CD4-positive, alpha-beta memory T cell (primary cell): ENCODE results near the gene BCAP31. TPM values are rescaled to one million over a fixed set of nuclear protein-coding genes. Genes with fewer than 3 reads are reported as not detected.
"Not testable (repeated sequence)": the region's sequence is repeated elsewhere in the genome, so short reads cannot be mapped to it uniquely, and the experiment has no call there.

ENCODE experiments used
- CTCF ChIA-PET: fragments of 350-600 bp; sonication (Branson Sonifier 250); formaldehyde crosslinking; loops from one replicate; lab custom pipeline; 2021; ENCODE audit warnings: inconsistent platforms; ENCODE audit not compliant: partially characterized antibody; lab: Charles Lee
- POLR2A ChIA-PET: fragments of 350-600 bp; sonication (Branson Sonifier 250); formaldehyde crosslinking; loops from one replicate; lab custom pipeline; 2021; ENCODE audit not compliant: partially characterized antibody; lab: Charles Lee
- DNase-seq, 5 donors: peaks; one replicate each; pipeline versions ENCODE4 v3.0.0 to v3.0.0-alpha.2; 2020 to 2022; ENCODE audit warnings: mixed read lengths in 1 of 5
- H3K27ac ChIP-seq: one replicate; pipeline ENCODE4 v1.7.0; 2013; ENCODE audit warnings: low read depth, low read length
- H3K27me3 ChIP-seq: 2 replicates; pipeline ENCODE4 v1.7.0; 2013; ENCODE audit warnings: mild to moderate bottlenecking, low read length, moderate library complexity; ENCODE audit not compliant: insufficient read depth
- H3K36me3 ChIP-seq: 2 replicates; pipeline ENCODE4 v1.7.0; 2013; ENCODE audit warnings: mild to moderate bottlenecking, low read length, moderate library complexity; ENCODE audit not compliant: insufficient read depth
- H3K4me1 ChIP-seq: 2 replicates; pipeline ENCODE4 v1.7.0; 2013; ENCODE audit warnings: mild to moderate bottlenecking, low read length, moderate library complexity; ENCODE audit not compliant: insufficient read depth
- H3K4me3 ChIP-seq, 2 donors: one replicate each; pipeline ENCODE4 v1.7.0; 2013; ENCODE audit warnings: low read length in 2 of 2, mild to moderate bottlenecking in 1 of 2
- H3K9me3 ChIP-seq, 2 donors: one replicate each; pipeline ENCODE4 v1.7.0; 2013; ENCODE audit warnings: low read length in 2 of 2, control low read depth in 1 of 2; ENCODE audit not compliant: control insufficient read depth in 1 of 2
- H3K27ac Mint-ChIP-seq, 7 donors: one replicate each; pipeline ENCODE4 v1.8.0; 2020 to 2021; ENCODE audit warnings: mixed read lengths in 7 of 7, mild to moderate bottlenecking in 6 of 7, inconsistent platforms in 3 of 7, moderate library complexity in 3 of 7
- H3K27me3 Mint-ChIP-seq, 2 donors: one replicate each; pipeline ENCODE4 v1.8.0; 2020 to 2021; ENCODE audit warnings: mixed read lengths in 2 of 2
- H3K36me3 Mint-ChIP-seq, 2 donors: one replicate each; pipeline ENCODE4 v1.8.0; 2020 to 2021; ENCODE audit warnings: mixed read lengths in 2 of 2, inconsistent platforms in 1 of 2, mild to moderate bottlenecking in 1 of 2
- H3K4me1 Mint-ChIP-seq, 4 donors: one replicate each; pipeline ENCODE4 v1.8.0; 2020 to 2021; ENCODE audit warnings: mixed read lengths in 4 of 4, mild to moderate bottlenecking in 1 of 4
- H3K4me3 Mint-ChIP-seq, 8 donors: one replicate each; pipeline ENCODE4 v1.8.0; 2020 to 2021; ENCODE audit warnings: mixed read lengths in 8 of 8, mild to moderate bottlenecking in 7 of 8, moderate library complexity in 6 of 8, inconsistent platforms in 3 of 8
- H3K9me3 Mint-ChIP-seq, 8 donors: one replicate each; pipeline ENCODE4 v1.8.0; 2020 to 2021; ENCODE audit warnings: mixed read lengths in 8 of 8, mild to moderate bottlenecking in 5 of 8, inconsistent platforms in 3 of 8, moderate library complexity in 1 of 8
- intact Hi-C: fragments of 100-400 bp; cut with micrococcal nuclease; formaldehyde crosslinking; loops from one replicate; pipeline ENCODE4 v1.15.1; 2023
- polyA plus RNA-seq, 2 donors: library from polyadenylated mRNA; unstranded; fragments of 300-500 nt; fragmentation: Illumina TruSeq; gene quantifications; one replicate each; pipeline ENCODE4 v1.2.3, GENCODE V29; 2021
- total RNA-seq, 2 experiments: library from RNA; stranded (reverse); gene quantifications; one replicate each; pipeline ENCODE4 v1.2.3, GENCODE V29; 2021

The BCAP31 gene
- total and polyA plus RNA-seq, 4 experiments from 2014 or later = 126 to 510 (median 217) TPM

DNA sequence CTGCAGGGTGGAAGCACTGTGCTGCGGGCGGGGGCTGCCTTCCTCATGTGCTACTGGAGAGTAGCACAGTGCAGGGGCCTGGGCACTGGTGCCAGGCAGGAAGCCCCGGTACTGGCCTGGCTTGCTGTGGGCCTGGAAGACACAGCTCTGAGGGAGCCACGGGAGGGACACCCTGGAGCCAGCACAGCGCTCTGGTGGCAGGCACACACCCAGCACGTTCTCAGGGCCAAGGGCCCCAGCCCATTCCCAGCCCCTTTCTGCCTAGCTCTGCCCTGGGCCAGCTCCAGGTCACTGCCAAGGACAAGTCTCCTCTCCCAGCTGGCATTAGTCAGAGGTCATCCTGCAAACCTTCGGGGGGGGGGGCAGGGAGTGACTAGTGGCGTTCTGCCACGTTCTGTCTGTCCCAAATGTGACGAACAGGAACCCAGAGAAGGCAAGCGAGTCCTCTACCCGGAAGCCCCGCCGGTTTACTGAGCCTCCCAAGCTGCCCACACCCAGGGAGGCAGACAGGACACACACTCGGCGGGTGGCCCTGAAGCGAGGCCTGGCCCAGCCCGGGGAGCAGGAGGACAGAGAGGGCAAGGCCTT, 24.3 kb downstream of the BCAP31 start:
- H3K36me3 ChIP-seq, DNase-seq, intact Hi-C loops, H3K4me1 ChIP-seq, H3K27me3 Mint-ChIP-seq, POLR2A ChIA-PET, H3K4me1 Mint-ChIP-seq, H3K27me3 ChIP-seq, H3K9me3 Mint-ChIP-seq, H3K4me3 ChIP-seq, H3K27ac ChIP-seq, H3K4me3 Mint-ChIP-seq, H3K9me3 ChIP-seq: not testable (repeated sequence)
- Mint-ChIP-seq H3K27ac (peak overlapping the region in 1 of 7 donors; percentile 38), H3K36me3 (peaks cover 0 to 27% of the 10 kb centered on the region in 2 donors)
- CTCF ChIA-PET = interaction anchor here (0.6 kb wide), 1 partner anchor 129 kb away, joined by 3 read pairs; no protein-coding TSS in a partner anchor

GRCh38 chrX:153699210-153699783, 24.9 kb downstream of the BCAP31 start:
- CTCF ChIA-PET = interaction anchor here (0.6 to 0.9 kb wide), 2 partner anchors 55 to 129 kb away, joined by 3 read pairs; no protein-coding TSS in a partner anchor
- H3K36me3 Mint-ChIP-seq = peaks cover 0 to 27% of the 10 kb centered on the region in 2 donors
- intact Hi-C loops, POLR2A ChIA-PET, H3K27ac ChIP-seq, H3K4me3 ChIP-seq, H3K9me3 ChIP-seq, H3K27ac Mint-ChIP-seq, DNase-seq, H3K4me1 Mint-ChIP-seq, H3K9me3 Mint-ChIP-seq, H3K4me3 Mint-ChIP-seq, H3K27me3 Mint-ChIP-seq, H3K36me3 ChIP-seq, H3K27me3 ChIP-seq, H3K4me1 ChIP-seq: not testable (repeated sequence)

GRCh38 chrX:153697924-153698865, 26.0 kb downstream of the BCAP31 start:
- intact Hi-C loops = no loop called here
- H3K4me3 Mint-ChIP-seq = no peak overlapping the region
- ChIA-PET CTCF (interaction anchor here (0.9 kb wide), 1 partner anchor 57 kb away, joined by 3 read pairs; no protein-coding TSS in a partner anchor), POLR2A (no interaction called here)
- Histone ChIP-seq H3K27ac (no peak overlapping the region), H3K9me3 (no peaks in the 10 kb centered on the region), H3K36me3 (peaks cover 4% of the 10 kb centered on the region), H3K4me3 (no peak overlapping the region), H3K4me1 (no peaks in the 10 kb centered on the region), H3K27me3 (no peaks in the 10 kb centered on the region)
- peak overlapping the region in 1 of 7 donors; percentile 14 for H3K27ac Mint-ChIP-seq
- no peaks in the 10 kb centered on the region for H3K9me3 Mint-ChIP-seq
- no peaks in the 10 kb centered on the region for H3K4me1 Mint-ChIP-seq
- no peaks in the 10 kb centered on the region for H3K27me3 Mint-ChIP-seq
- no peak for DNase-seq
- peaks cover 0 to 21% of the 10 kb centered on the region in 2 donors for H3K36me3 Mint-ChIP-seq

GRCh38 chrX:153696986-153697722, 27.0 kb downstream of the BCAP31 start:
- H3K4me3 Mint-ChIP-seq, H3K27ac ChIP-seq, H3K9me3 Mint-ChIP-seq, H3K27me3 ChIP-seq, H3K4me3 ChIP-seq, CTCF ChIA-PET, DNase-seq, H3K27me3 Mint-ChIP-seq, H3K4me1 Mint-ChIP-seq, H3K9me3 ChIP-seq, H3K36me3 ChIP-seq, intact Hi-C loops, H3K27ac Mint-ChIP-seq, POLR2A ChIA-PET, H3K4me1 ChIP-seq: not testable (repeated sequence)
- peaks cover 0 to 21% of the 10 kb centered on the region in 2 donors for H3K36me3 Mint-ChIP-seq

GRCh38 chrX:153696538-153696937, 27.6 kb downstream of the BCAP31 start:
- intact Hi-C loops = not testable (repeated sequence)

GRCh38 chrX:153696100-153696499, 28.1 kb downstream of the BCAP31 start:
- Mint-ChIP-seq H3K4me1 (no peaks in the 10 kb centered on the region), H3K9me3 (no peaks in the 10 kb centered on the region), H3K27ac (no peak overlapping the region), H3K36me3 (peaks cover 0 to 21% of the 10 kb centered on the region in 2 donors), H3K27me3 (no peaks in the 10 kb centered on the region), H3K4me3 (no peak overlapping the region)
- intact Hi-C loops = no loop called here
- POLR2A ChIA-PET = no interaction called here
- no peaks in the 10 kb centered on the region for H3K27me3 ChIP-seq
- CTCF ChIA-PET = no interaction called here
- no peak overlapping the region for H3K4me3 ChIP-seq
- no peaks in the 10 kb centered on the region for H3K36me3 ChIP-seq
- H3K9me3 ChIP-seq = no peaks in the 10 kb centered on the region
- H3K27ac ChIP-seq = no peak overlapping the region
- no peak for DNase-seq
- no peaks in the 10 kb centered on the region for H3K4me1 ChIP-seq

More at GRCh38 chrX:153696538-153696937, 27.6 kb downstream of the BCAP31 start:
- H3K4me3 Mint-ChIP-seq, H3K27me3 Mint-ChIP-seq, H3K27me3 ChIP-seq, H3K36me3 ChIP-seq, H3K4me3 ChIP-seq, H3K4me1 Mint-ChIP-seq, CTCF ChIA-PET, H3K27ac Mint-ChIP-seq, DNase-seq, H3K9me3 ChIP-seq, H3K4me1 ChIP-seq, H3K27ac ChIP-seq, POLR2A ChIA-PET, H3K9me3 Mint-ChIP-seq: not testable (repeated sequence)
- H3K36me3 Mint-ChIP-seq = peaks cover 0 to 21% of the 10 kb centered on the region in 2 donors
